ENCODE results near the gene CACNA1C.

Gene CACNA1C

DNA sequence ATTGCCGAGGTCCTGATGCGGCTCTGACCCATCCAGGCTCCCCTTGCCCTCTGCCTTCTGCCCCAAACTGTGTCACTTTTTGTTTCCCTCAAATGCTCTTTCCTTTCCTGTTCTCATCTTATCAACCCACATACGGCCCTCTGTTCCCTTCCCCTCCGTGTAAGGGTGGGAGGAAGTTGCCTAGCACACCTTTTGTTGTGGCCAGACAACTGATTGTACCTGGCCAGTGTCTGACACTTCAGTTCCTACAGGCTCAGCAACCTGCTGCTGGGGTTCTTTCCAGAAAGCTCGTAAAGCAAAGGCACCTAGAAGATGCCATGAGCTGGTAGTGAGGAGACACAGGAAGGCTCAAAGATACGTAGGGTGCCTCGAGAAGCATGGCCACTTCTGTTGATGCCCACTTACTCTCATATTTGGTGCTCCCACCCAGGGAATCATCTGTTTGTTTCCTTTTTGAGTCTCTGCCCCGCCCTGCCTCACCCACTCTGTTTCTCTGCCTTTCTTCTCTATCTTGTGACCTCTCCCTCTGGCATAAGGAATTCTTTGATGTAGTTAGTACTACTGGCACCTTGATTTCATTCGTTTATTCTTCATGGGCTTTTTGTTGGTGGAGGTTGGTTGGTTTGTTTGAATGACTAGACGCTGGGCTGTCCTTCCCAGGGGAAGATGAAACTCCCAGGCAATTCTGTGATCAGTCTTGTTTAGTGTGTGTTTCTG is 589.5 kb downstream of the CACNA1C start:
- Histone ChIP-seq H3K27ac (ENCODE audit: low read depth, low read length) (no peak overlapping the region), H3K4me1 (ENCODE audit: control insufficient read depth, insufficient read depth, low read length, unreplicated experiment) (peaks cover 20% of the 10 kb centered on the region), H3K79me2 (ENCODE audit: control insufficient read depth, insufficient read depth, low read length, unreplicated experiment) (no peaks in the 10 kb centered on the region), H3K4me3 (ENCODE audit: low read depth, low read length) (no peak overlapping the region), H3K36me3 (ENCODE audit: insufficient read depth, low read length) (no peaks in the 10 kb centered on the region), H2AFZ (ENCODE audit: low read length, unreplicated experiment) (no peak overlapping the region), H3K27me3 (ENCODE audit: insufficient read depth, low read length) (peaks cover 8% of the 10 kb centered on the region; the same call in 1 of the 2 replicates)

DNA sequence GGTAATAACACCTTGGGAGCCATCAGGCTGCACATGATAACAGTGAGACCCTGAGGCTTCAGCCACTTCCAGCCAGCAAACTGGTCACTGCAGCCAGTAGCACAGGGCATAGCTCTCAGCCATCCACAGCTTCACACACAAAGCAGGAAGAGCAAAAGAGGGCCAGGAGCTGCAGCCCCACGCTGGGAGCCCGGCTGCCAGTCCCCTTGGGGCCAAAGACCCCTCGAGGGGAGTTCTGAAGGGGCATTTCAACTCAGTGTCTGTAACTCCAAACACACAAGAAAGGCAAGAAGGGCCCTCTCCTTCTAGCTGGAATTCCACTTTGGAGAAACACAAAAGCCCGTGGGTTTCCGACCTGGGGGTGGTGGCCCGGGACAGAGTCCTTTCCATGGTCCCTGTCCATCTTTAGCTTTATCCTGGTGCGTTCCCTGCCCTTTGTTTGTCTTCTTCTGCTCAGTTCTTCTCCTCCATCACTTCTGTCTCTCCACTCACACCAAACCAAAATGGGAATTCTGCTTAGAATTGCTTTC is 590.2 kb downstream of the CACNA1C start:
- Histone ChIP-seq H3K79me2 (ENCODE audit: control insufficient read depth, insufficient read depth, low read length, unreplicated experiment) (no peaks in the 10 kb centered on the region), H3K4me3 (ENCODE audit: low read depth, low read length) (no peak overlapping the region), H3K36me3 (ENCODE audit: insufficient read depth, low read length) (no peaks in the 10 kb centered on the region), H3K27ac (ENCODE audit: low read depth, low read length) (no peak overlapping the region), H3K27me3 (ENCODE audit: insufficient read depth, low read length) (peaks cover 8% of the 10 kb centered on the region; the same call in 1 of the 2 replicates), H3K4me1 (ENCODE audit: control insufficient read depth, insufficient read depth, low read length, unreplicated experiment) (peaks cover 20% of the 10 kb centered on the region), H2AFZ (ENCODE audit: low read length, unreplicated experiment) (no peak overlapping the region)

DNA sequence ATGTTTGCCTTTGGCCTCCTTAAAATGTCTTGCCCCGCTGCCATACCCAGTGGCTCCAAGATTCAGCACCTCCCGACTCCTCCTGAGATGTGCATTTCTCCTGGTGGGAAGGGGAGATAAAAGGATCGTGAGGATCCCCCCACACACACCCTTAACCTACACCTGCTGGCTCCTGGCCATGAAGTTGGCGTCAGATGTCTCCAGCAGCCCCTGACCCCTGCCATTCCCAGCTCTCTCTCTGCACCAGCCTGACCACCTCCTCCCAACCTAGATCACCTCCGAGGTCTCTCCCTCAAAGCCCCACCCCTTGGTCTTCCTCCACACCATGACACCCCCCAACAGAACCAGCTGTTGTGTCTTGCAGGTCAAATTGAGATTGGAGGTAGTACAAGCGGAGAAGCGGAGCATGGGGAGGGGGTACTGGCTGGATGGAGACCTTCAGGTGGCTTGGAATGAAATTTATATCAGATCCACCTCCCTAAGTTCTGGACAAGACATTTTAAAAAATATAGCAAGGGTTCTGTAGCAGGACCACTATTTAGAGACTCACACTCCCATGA is 590.9 kb downstream of the CACNA1C start:
- Histone ChIP-seq H3K4me1 (ENCODE audit: control insufficient read depth, insufficient read depth, low read length, unreplicated experiment) (peaks cover 20% of the 10 kb centered on the region), H3K27ac (ENCODE audit: low read depth, low read length) (no peak overlapping the region), H2AFZ (ENCODE audit: low read length, unreplicated experiment) (no peak overlapping the region), H3K4me3 (ENCODE audit: low read depth, low read length) (no peak overlapping the region), H3K27me3 (ENCODE audit: insufficient read depth, low read length) (peaks cover 8% of the 10 kb centered on the region; the same call in 1 of the 2 replicates), H3K36me3 (ENCODE audit: insufficient read depth, low read length) (no peaks in the 10 kb centered on the region), H3K79me2 (ENCODE audit: control insufficient read depth, insufficient read depth, low read length, unreplicated experiment) (no peaks in the 10 kb centered on the region)

DNA sequence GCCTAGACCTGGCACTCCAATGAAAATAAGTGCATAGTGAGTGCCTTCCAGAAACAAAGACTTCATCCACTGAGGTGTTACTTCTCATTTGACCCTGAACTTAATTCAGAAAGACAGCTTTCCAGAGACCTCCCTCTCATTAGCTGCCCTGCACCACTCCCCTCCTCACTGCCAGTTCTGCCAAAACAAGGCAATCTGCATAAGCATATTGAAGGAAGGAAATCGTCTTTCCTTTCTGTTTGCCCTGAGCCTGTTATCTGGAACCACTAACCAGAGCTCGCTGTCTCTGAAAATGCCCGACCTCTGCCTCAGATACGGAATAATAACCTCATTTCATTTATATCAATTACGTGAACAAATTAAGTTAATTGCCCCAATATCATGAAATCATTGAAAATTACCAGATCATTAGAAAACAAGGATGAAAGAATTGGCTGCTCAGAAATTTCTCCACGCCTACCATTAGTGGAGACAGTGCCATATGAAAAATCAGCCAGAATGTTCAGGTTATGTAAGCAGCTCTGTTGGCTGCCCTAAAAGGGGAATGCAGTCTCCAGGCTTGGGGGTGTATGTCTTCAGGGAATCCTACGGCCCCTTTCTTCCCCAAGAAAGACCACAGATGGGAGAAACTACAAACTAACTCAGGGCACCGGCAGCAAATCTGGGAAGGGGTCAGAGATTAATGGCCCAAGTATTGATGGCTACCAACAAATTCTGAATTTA is 592.1 kb downstream of the CACNA1C start:
- H3K36me3 ChIP-seq (ENCODE audit: insufficient read depth, low read length): no peaks in the 10 kb centered on the region
- no peaks in the 10 kb centered on the region for H3K79me2 ChIP-seq (ENCODE audit: control insufficient read depth, insufficient read depth, low read length, unreplicated experiment)
- H3K27ac ChIP-seq (ENCODE audit: low read depth, low read length): no peak overlapping the region
- no peak overlapping the region for H3K4me3 ChIP-seq (ENCODE audit: low read depth, low read length)
- H3K27me3 ChIP-seq (ENCODE audit: insufficient read depth, low read length): peaks cover 8% of the 10 kb centered on the region; the same call in 1 of the 2 replicates
- H2AFZ ChIP-seq (ENCODE audit: low read length, unreplicated experiment): no peak overlapping the region
- H3K4me1 ChIP-seq (ENCODE audit: control insufficient read depth, insufficient read depth, low read length, unreplicated experiment): peaks cover 18% of the 10 kb centered on the region

DNA sequence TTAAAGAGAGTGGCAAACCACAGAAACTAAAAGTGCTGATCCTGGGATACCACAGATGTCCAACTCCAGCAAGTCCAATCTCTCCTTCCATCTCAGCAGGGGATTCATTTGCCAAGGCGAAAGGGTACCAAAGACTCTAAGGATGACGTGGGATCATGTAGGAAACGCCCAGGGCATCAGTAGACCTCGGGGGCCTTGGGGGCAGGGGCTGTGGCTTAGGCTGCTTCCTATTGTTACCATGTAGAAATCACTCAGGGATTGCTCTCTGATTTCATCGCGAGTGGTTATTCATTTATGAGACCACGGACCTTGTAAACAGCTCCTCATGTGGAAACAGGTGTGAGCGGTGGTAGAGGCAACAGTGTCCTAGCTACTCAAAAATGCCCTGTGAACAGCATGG is 592.7 kb downstream of the CACNA1C start:
- Histone ChIP-seq H3K36me3 (ENCODE audit: insufficient read depth, low read length) (no peaks in the 10 kb centered on the region), H3K27ac (ENCODE audit: low read depth, low read length) (no peak overlapping the region), H3K27me3 (ENCODE audit: insufficient read depth, low read length) (peaks cover 8% of the 10 kb centered on the region; the same call in 1 of the 2 replicates), H3K79me2 (ENCODE audit: control insufficient read depth, insufficient read depth, low read length, unreplicated experiment) (no peaks in the 10 kb centered on the region), H3K4me3 (ENCODE audit: low read depth, low read length) (no peak overlapping the region), H3K4me1 (ENCODE audit: control insufficient read depth, insufficient read depth, low read length, unreplicated experiment) (peaks cover 12% of the 10 kb centered on the region), H2AFZ (ENCODE audit: low read length, unreplicated experiment) (no peak overlapping the region)

DNA sequence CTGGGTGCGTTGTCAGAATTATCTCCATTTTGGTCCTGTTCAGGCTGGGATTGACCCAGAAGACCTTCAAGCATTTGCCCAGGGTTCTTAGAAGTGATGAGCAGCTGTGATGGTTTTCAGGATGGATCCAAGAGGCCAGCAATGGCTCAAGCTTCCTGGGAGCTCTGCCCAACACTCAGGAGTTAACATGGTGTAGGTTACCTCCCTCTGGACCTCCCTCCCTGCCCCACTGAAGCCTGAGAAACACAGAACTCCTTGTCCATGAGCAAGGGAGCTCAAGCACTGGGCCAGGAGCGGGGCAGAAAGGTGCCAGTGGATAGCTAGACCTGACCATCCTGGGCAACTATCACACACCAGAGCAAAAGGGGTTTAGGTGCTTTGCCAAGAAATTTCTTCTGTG is 593.6 kb downstream of the CACNA1C start:
- H3K4me1 ChIP-seq (ENCODE audit: control insufficient read depth, insufficient read depth, low read length, unreplicated experiment): peaks cover 3% of the 10 kb centered on the region

DNA sequence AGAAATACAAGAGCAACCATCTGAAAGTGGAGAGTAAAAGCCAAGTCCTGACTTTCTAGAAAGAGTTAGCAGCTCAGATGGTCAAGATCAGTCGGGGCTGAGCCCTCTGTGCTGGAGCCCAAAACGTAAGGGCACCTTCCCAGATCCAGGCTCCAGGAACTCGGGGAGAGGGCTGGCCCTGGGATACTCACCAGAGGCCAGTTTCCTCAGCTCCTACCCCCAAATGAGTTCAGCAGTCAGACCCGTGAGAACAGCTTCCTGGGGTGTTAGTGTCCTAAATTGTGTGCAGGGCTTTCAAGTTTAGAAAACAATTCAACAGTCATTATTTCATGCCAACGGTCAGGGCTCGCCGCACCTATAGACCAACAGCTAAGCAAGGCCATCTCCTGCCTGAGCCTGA is 594.4 kb downstream of the CACNA1C start:
- H3K27me3 ChIP-seq (ENCODE audit: insufficient read depth, low read length): peaks cover 8% of the 10 kb centered on the region; the same call in 1 of the 2 replicates
- H3K4me1 ChIP-seq (ENCODE audit: control insufficient read depth, insufficient read depth, low read length, unreplicated experiment): no peaks in the 10 kb centered on the region
- H3K27ac ChIP-seq (ENCODE audit: low read depth, low read length): no peak overlapping the region
- no peaks in the 10 kb centered on the region for H3K36me3 ChIP-seq (ENCODE audit: insufficient read depth, low read length)
- no peaks in the 10 kb centered on the region for H3K79me2 ChIP-seq (ENCODE audit: control insufficient read depth, insufficient read depth, low read length, unreplicated experiment)
- H3K4me3 ChIP-seq (ENCODE audit: low read depth, low read length): no peak overlapping the region
- no peak overlapping the region for H2AFZ ChIP-seq (ENCODE audit: low read length, unreplicated experiment)

More for the DNA sequence above, 593.6 kb downstream of the CACNA1C start:
- Histone ChIP-seq H3K36me3 (ENCODE audit: insufficient read depth, low read length) (no peaks in the 10 kb centered on the region), H3K27ac (ENCODE audit: low read depth, low read length) (no peak overlapping the region), H3K79me2 (ENCODE audit: control insufficient read depth, insufficient read depth, low read length, unreplicated experiment) (no peaks in the 10 kb centered on the region), H3K27me3 (ENCODE audit: insufficient read depth, low read length) (peaks cover 8% of the 10 kb centered on the region; the same call in 1 of the 2 replicates), H2AFZ (ENCODE audit: low read length, unreplicated experiment) (no peak overlapping the region), H3K4me3 (ENCODE audit: low read depth, low read length) (no peak overlapping the region)

DNA sequence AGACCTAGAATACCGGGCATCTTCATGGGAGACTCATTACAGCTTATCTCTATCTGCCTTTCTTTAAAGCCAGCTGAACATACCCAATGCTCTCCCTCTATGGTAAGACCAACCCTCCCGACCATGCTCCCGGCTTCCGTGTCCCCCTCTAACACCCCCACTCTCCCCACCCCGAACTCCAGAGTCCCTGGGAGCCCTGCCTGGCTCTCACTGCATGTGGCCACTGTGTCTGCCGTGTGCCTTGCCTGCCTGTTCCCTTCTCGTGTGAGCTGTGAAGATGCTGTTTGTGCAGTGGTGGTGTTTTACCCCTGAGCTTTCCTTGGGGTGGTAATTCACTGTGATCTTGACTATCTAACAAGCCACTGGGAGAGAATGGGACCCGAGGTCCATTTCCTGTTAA is 595.6 kb downstream of the CACNA1C start:
- Histone ChIP-seq H3K27me3 (ENCODE audit: insufficient read depth, low read length) (peaks cover 8% of the 10 kb centered on the region; the same call in 1 of the 2 replicates), H3K4me3 (ENCODE audit: low read depth, low read length) (no peak overlapping the region), H3K79me2 (ENCODE audit: control insufficient read depth, insufficient read depth, low read length, unreplicated experiment) (no peaks in the 10 kb centered on the region), H3K27ac (ENCODE audit: low read depth, low read length) (no peak overlapping the region), H3K36me3 (ENCODE audit: insufficient read depth, low read length) (no peaks in the 10 kb centered on the region), H3K4me1 (ENCODE audit: control insufficient read depth, insufficient read depth, low read length, unreplicated experiment) (no peaks in the 10 kb centered on the region), H2AFZ (ENCODE audit: low read length, unreplicated experiment) (no peak overlapping the region)

DNA sequence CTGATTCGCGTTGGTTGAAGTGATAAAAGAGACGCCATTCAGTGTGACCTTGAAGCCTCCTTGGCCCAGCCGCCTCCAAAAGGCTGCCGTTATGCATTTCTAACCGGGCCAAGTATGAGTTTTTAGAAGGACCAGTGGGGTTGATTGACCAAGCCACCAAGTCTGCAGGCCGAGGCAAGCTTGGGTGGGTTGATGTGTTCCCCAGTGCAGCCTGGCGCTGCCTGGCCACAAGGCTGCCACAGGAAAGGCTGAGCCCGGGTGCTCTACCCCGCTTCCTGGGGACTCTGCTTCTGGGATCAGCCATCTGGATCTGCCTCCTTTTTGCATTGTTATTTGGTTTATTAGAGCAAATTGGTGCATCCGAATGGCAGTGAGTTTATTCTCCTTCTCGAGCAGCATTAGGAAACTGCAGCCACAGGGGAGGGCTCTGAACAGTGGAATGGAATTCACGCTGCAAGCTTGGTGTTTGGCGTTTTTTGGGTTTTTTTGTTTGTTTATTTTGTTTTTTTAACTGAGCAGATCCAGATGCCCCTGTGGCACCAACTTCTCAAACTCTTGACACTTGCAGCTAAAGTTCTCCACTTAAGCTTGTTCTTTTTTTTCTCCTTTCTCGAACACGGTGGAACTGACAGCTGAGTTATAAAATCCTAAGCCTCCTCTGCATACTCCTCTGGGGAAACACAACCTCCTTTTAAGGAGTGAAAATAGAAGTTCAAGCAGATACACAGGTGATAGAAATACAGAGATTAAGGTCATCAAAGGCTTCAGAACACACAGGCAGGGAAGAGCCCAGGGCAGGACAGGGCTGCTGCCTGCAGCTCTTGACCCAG is 596.6 kb downstream of the CACNA1C start:
- Histone ChIP-seq H2AFZ (ENCODE audit: low read length, unreplicated experiment) (no peak overlapping the region), H3K79me2 (ENCODE audit: control insufficient read depth, insufficient read depth, low read length, unreplicated experiment) (no peaks in the 10 kb centered on the region), H3K27ac (ENCODE audit: low read depth, low read length) (no peak overlapping the region), H3K27me3 (ENCODE audit: insufficient read depth, low read length) (peaks cover 8% of the 10 kb centered on the region; the same call in 1 of the 2 replicates), H3K4me3 (ENCODE audit: low read depth, low read length) (no peak overlapping the region), H3K4me1 (ENCODE audit: control insufficient read depth, insufficient read depth, low read length, unreplicated experiment) (no peaks in the 10 kb centered on the region), H3K36me3 (ENCODE audit: insufficient read depth, low read length) (no peaks in the 10 kb centered on the region)
